ENCODE measurements around the gene PALB2. TPM values are rescaled to one million over a fixed set of nuclear protein-coding genes. Genes with fewer than 3 reads are reported as not detected.
A peak's percentile ranks its signal among the peaks of the same experiment; 100 is the strongest.

Gene PALB2
- total and polyA plus RNA-seq, 2 of the 13 experiments (the other 11 are each of a cell fraction or from before 2014, with no cell fraction given) = 12.1 to 40.9 TPM

- no peak; the same call in 1 of the 2 replicates for TF ChIP-seq DMTF1 (CRISPR knock-in tag; IDR thresholded peaks at IDR 0.05)
- peak; percentile 98 for TF ChIP-seq ZNF687 (CRISPR knock-in tag; IDR thresholded peaks at IDR 0.05)
- no peak; the same call in 1 of the 2 replicates for TF ChIP-seq SMAD1 (CRISPR knock-in tag; IDR thresholded peaks at IDR 0.05; ENCODE audit: borderline replicate concordance, low read depth)
- TF ChIP-seq KDM3A (CRISPR knock-in tag; IDR thresholded peaks at IDR 0.05; ENCODE audit: low read depth) = peak; percentile 94
- peak; percentile 91 for TF ChIP-seq BHLHE40 (IDR thresholded peaks at IDR 0.05; ENCODE audit: low read length)
- peak; percentile 64; the same call in 1 of the 2 replicates for TF ChIP-seq ZNF101 (CRISPR knock-in tag; IDR thresholded peaks at IDR 0.05; ENCODE audit: borderline replicate concordance, low read depth)
- TF ChIP-seq ZNF709 (CRISPR knock-in tag; IDR thresholded peaks at IDR 0.05) = peak; percentile 92; the same call in 1 of the 2 replicates
- TF ChIP-seq CCDC6 (CRISPR knock-in tag; IDR thresholded peaks at IDR 0.05) = peak; percentile 98; the same call in 1 of the 2 replicates
- TF ChIP-seq ZNF737 (CRISPR knock-in tag; IDR thresholded peaks at IDR 0.05; ENCODE audit: borderline replicate concordance) = peak; percentile 74; the same call in 1 of the 2 replicates
- peak; percentile 89 for TF ChIP-seq ESRRA (CRISPR knock-in tag; IDR thresholded peaks at IDR 0.05; ENCODE audit: low read depth)
- TF ChIP-seq DBP (CRISPR knock-in tag; IDR thresholded peaks at IDR 0.05; ENCODE audit: not compliant biosample characterization) = peak; percentile 99
- peak; percentile 65 for TF ChIP-seq ZMYM3 (CRISPR knock-in tag; IDR thresholded peaks at IDR 0.05)
- peak; percentile 5; the same call in 1 of the 2 replicates for TF ChIP-seq RARA (CRISPR knock-in tag; IDR thresholded peaks at IDR 0.05)
- peak; percentile 83 for TF ChIP-seq MNT (IDR thresholded peaks at IDR 0.05)
- peak; percentile 95 for TF ChIP-seq THAP9 (CRISPR knock-in tag; IDR thresholded peaks at IDR 0.05; ENCODE audit: borderline replicate concordance)
- peak; percentile 78; the same call in 1 of the 2 replicates for TF ChIP-seq ZNF263 (CRISPR knock-in tag; IDR thresholded peaks at IDR 0.05)
Measured at GRCh38 chr16:23640931-23641765, at the start of gene PALB2, which contains the start of gene DCTN5 (continued).

Measured in HepG2 (cell line).